Endothelial cell of umbilical vein (primary cell): ENCODE measurements around the gene DPYD. TPM values are rescaled to one million over a fixed set of nuclear protein-coding genes. Genes with fewer than 3 reads are reported as not detected.
A peak's percentile ranks its signal among the peaks of the same experiment; 100 is the strongest.

Experiments
- BruUV-seq: library from RNA; stranded (reverse); fragments of 400-500 nt; replicated peaks from 2 replicates; lab custom pipeline; 2021; lab: Mats Ljungman, UMichigan
- CTCF ChIA-PET: fragments of 300-600, 350-600 bp; sonication (Branson Sonifier 250); formaldehyde crosslinking; loops from one replicate; lab custom pipeline; 2021; ENCODE audit warnings: antibody characterized with exemption, inconsistent platforms; lab: Charles Lee
- POLR2A ChIA-PET: fragments of 300-600, 350-600 bp; sonication (Branson Sonifier 250); formaldehyde crosslinking; loops from one replicate; lab custom pipeline; 2021; ENCODE audit warnings: antibody characterized with exemption, inconsistent platforms; lab: Charles Lee
- DNase-seq: peaks from one replicate; pipeline ENCODE4 v3.0.0-alpha.2; 2011; ENCODE audit warnings: low read depth, low spot score
- FAIRE-seq: peaks from 2 replicates; lab custom pipeline; 2011; peaks lifted over from hg19 to GRCh38; lab: Jason Lieb, UNC
- H2AFZ ChIP-seq: 2 replicates; pipeline ENCODE4 v1.6.0; 2012; ENCODE audit warnings: low read depth, low read length, control low read depth, inconsistent platforms
- H3K27ac ChIP-seq: 2 replicates; pipeline ENCODE4 v1.5.1; 2011; ENCODE audit warnings: low read depth, mild to moderate bottlenecking, control low read depth, low read length, moderate library complexity; ENCODE audit not compliant: insufficient read depth
- H3K27me3 ChIP-seq, 2 experiments: 2 replicates each; pipeline versions ENCODE4 v1.6.0 to v1.6.1; 2011; ENCODE audit warnings: low read length in 2 of 2, mixed read lengths in 1 of 2; ENCODE audit not compliant: control insufficient read depth in 2 of 2, insufficient read depth in 2 of 2
- H3K36me3 ChIP-seq, 2 experiments: 2 replicates in 1 of 2; 3 replicates in 1 of 2; pipeline ENCODE4 v1.5.1; 2011; ENCODE audit warnings: low read length in 2 of 2, mild to moderate bottlenecking in 1 of 2, moderate library complexity in 1 of 2; ENCODE audit not compliant: control insufficient read depth in 2 of 2, insufficient read depth in 2 of 2; ENCODE audit errors: extremely low read depth in 1 of 2
- H3K4me1 ChIP-seq: 3 replicates; pipeline ENCODE4 v1.5.1; 2011; ENCODE audit warnings: mild to moderate bottlenecking, low read length; ENCODE audit not compliant: control insufficient read depth, insufficient read depth; ENCODE audit errors: extremely low read depth
- H3K4me2 ChIP-seq: 2 replicates; pipeline ENCODE4 v1.6.1; 2011; ENCODE audit warnings: low read length, control low read depth, mixed read lengths; ENCODE audit not compliant: insufficient read depth
- H3K4me3 ChIP-seq, 3 experiments: fragments of 200-600 bp in 1 of 3; sonication (generic), shearing (Covaris generic) in 1 of 3; replicated peaks in 1 of 3; 2 replicates each; pipeline ENCODE4 v1.5.1; 2011 to 2016; ENCODE audit warnings: control low read depth in 3 of 3, low read length in 3 of 3, mild to moderate bottlenecking in 2 of 3, inconsistent platforms in 1 of 3, low read depth in 1 of 3, moderate library complexity in 1 of 3; ENCODE audit not compliant: insufficient read depth in 1 of 3
- H3K79me2 ChIP-seq: 2 replicates; pipeline ENCODE4 v1.6.0; 2012; ENCODE audit warnings: low read length, inconsistent platforms; ENCODE audit not compliant: control insufficient read depth, insufficient read depth
- H3K9ac ChIP-seq: replicated peaks from 2 replicates; pipeline ENCODE3; 2011; ENCODE audit warnings: low read length, control low read depth; ENCODE audit not compliant: insufficient read depth; ENCODE audit errors: extremely low read depth
- H3K9me1 ChIP-seq: replicated peaks from 3 replicates; pipeline ENCODE4 v1.6.0; 2011; ENCODE audit warnings: mild to moderate bottlenecking, low read length; ENCODE audit not compliant: control insufficient read depth, insufficient read depth; ENCODE audit errors: extremely low read depth
- H3K9me3 ChIP-seq: replicated peaks from 2 replicates; pipeline ENCODE4 v1.5.1; 2012; ENCODE audit warnings: low read length, inconsistent platforms; ENCODE audit not compliant: control insufficient read depth, insufficient read depth
- H4K20me1 ChIP-seq: replicated peaks from 2 replicates; pipeline ENCODE3; 2011; ENCODE audit warnings: mild to moderate bottlenecking, low read length; ENCODE audit not compliant: control insufficient read depth, insufficient read depth; ENCODE audit errors: extremely low read depth
- EZH2 ChIP-seq: IDR thresholded peaks from 2 replicates; pipeline ENCODE4 v1.6.1; 2012; ENCODE audit warnings: borderline replicate concordance, low read depth, mild to moderate bottlenecking, moderate library complexity, low read length, inconsistent platforms; ENCODE audit not compliant: severe bottlenecking
- FOS ChIP-seq: IDR thresholded peaks from 2 replicates; pipeline ENCODE4 v1.6.1; 2011; ENCODE audit warnings: mild to moderate bottlenecking, low read length, moderate library complexity, borderline replicate concordance; ENCODE audit not compliant: insufficient read depth
- GATA2 ChIP-seq: IDR thresholded peaks from 2 replicates; pipeline ENCODE4 v1.7.0; 2011; ENCODE audit warnings: low read depth, mild to moderate bottlenecking, moderate library complexity, mixed read lengths, low read length; ENCODE audit not compliant: insufficient read length, insufficient read depth
- JUN ChIP-seq: IDR thresholded peaks from 2 replicates; pipeline ENCODE4 v1.6.1; 2011; ENCODE audit warnings: borderline replicate concordance, low read depth; ENCODE audit not compliant: insufficient read length, insufficient read depth
- MYC ChIP-seq: IDR thresholded peaks from one replicate; pipeline ENCODE4 v1.6.1; 2011; ENCODE audit warnings: mild to moderate bottlenecking, low read depth, low read length
- POLR2A ChIP-seq: IDR thresholded peaks from 2 replicates; pipeline ENCODE4 v1.6.1; 2012; ENCODE audit warnings: low read depth, mild to moderate bottlenecking, control low read depth, low read length
- POLR2AphosphoS5 ChIP-seq: IDR thresholded peaks from 2 replicates; pipeline ENCODE4 v1.6.1; 2012; ENCODE audit warnings: low read depth, mild to moderate bottlenecking, control low read depth, low read length, moderate library complexity; ENCODE audit not compliant: insufficient read depth
- dilution Hi-C: fragments of 300-500 bp; cut with MboI; formaldehyde crosslinking; loops from one replicate; pipeline ENCODE4 v1.15.0; 2019; ENCODE audit warnings: low sequenced_read_pairs; ENCODE audit not compliant: extremely low pct_ligation_motif_present
- intact Hi-C: fragments of 100-400 bp; cut with micrococcal nuclease; formaldehyde crosslinking; loops from one replicate; pipeline ENCODE4 v1.10.0; 2022
- polyA plus RNA-seq, 4 experiments: library from polyadenylated mRNA; depleted of rRNA in 3 of 4; stranded (reverse) in 3 of 4; unstranded in 1 of 4; fragments of >200 nt; gene quantifications; 2 replicates each; pipeline versions ENCODE4 v1.2.1 to v1.2.3, GENCODE V29; 2011 to 2012; ENCODE audit warnings: missing spikeins in 1 of 4
- total RNA-seq: library from RNA; stranded (reverse); gene quantifications from 2 replicates; pipeline ENCODE4 v1.2.3, GENCODE V29; 2021
- TF ChIP-seq, protein P1 (sequence below), 2 donors: IDR thresholded peaks; 1 replicate in 1 of 2; 2 replicates in 1 of 2; pipeline ENCODE4 v1.5.1; 2011; ENCODE audit warnings: low read length in 2 of 2, mild to moderate bottlenecking in 2 of 2, moderate library complexity in 2 of 2, control low read depth in 1 of 2, inconsistent platforms in 1 of 2, low read depth in 1 of 2; ENCODE audit not compliant: insufficient read depth in 1 of 2; ENCODE audit errors: extremely low read depth in 1 of 2
- TF ChIP-seq, protein P2 (sequence below): IDR thresholded peaks from 2 replicates; pipeline ENCODE4 v1.6.1; 2011; ENCODE audit not compliant: insufficient read depth, insufficient read length

DPYD gene
- total and polyA plus RNA-seq, 2 donors (not counting 3 experiments of a cell fraction or from before 2014, with no cell fraction given), result 4.6 to 15.1 TPM

DNA sequence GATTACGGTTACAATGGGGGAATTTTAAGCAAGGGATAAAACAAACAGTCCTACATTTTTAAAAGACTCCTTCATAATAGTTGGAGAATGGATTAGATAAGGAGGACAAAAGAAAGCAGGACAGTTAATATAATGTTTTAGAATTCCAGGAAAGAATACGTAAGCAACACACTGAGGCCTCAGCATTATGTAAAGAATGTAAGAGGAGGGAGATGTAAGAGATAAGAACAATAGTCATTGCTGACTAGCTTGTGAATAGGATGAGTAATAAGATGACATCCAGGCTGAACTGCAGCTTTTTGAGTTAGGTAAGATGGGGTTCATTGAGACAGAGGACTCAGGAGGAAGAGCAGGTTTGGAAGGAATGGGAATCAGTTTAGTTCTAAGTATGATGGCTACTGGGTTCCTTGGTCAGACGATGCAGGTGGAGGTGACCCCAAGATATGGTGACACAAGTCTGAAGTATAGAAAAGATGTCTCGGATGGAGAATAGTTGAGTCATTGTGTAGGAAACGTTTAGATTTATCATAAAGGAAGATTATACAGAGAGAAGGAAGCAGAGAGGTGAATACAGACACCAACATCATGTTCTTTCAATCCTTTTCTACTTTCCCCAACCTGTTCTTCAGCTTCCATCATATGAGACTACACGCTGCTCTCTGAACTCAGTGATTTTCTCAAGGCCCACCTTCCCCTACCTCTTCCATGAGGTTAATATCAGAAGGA lies 826.4 kb downstream of the DPYD start:
- TF ChIP-seq EZH2 (no peak), FOS (peak; percentile 70), GATA2 (peak; percentile 97), JUN (peak; percentile 27), MYC (no peak), POLR2A (no peak), POLR2AphosphoS5 (no peak)
- TF ChIP-seq, protein P1, sequence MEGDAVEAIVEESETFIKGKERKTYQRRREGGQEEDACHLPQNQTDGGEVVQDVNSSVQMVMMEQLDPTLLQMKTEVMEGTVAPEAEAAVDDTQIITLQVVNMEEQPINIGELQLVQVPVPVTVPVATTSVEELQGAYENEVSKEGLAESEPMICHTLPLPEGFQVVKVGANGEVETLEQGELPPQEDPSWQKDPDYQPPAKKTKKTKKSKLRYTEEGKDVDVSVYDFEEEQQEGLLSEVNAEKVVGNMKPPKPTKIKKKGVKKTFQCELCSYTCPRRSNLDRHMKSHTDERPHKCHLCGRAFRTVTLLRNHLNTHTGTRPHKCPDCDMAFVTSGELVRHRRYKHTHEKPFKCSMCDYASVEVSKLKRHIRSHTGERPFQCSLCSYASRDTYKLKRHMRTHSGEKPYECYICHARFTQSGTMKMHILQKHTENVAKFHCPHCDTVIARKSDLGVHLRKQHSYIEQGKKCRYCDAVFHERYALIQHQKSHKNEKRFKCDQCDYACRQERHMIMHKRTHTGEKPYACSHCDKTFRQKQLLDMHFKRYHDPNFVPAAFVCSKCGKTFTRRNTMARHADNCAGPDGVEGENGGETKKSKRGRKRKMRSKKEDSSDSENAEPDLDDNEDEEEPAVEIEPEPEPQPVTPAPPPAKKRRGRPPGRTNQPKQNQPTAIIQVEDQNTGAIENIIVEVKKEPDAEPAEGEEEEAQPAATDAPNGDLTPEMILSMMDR (IDR thresholded peaks at IDR 0.05; ENCODE audit: extremely low read depth in 1 of 2, insufficient read depth in 1 of 2, low read depth in 1 of 2, low read length in 2 of 2), result no peak
- TF ChIP-seq, protein P2, sequence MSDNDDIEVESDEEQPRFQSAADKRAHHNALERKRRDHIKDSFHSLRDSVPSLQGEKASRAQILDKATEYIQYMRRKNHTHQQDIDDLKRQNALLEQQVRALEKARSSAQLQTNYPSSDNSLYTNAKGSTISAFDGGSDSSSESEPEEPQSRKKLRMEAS, result no peak
- dilution Hi-C loops (no loop called here), intact Hi-C loops (loop anchor here (10.0 kb wide), 1 partner anchor 1400 kb away; no protein-coding TSS in a partner anchor)
- no TSS peak for BruUV-seq
- Histone ChIP-seq H3K4me1 (peaks cover 33% of the 10 kb centered on the region), H2AFZ (peak overlapping the region; percentile 60), H3K27ac (peak overlapping the region; percentile 70), H3K4me2 (peak overlapping the region; percentile 86), H3K36me3 (no peaks in the 10 kb centered on the region), H3K9me3 (no peaks in the 10 kb centered on the region), H3K9ac (peak overlapping the region; percentile 46), H3K79me2 (no peaks in the 10 kb centered on the region), H4K20me1 (no peaks in the 10 kb centered on the region), H3K4me3 (no peak overlapping the region), H3K9me1 (peaks cover 2% of the 10 kb centered on the region), H3K27me3 (no peaks in the 10 kb centered on the region)
- FAIRE-seq (peak; percentile 12), DNase-seq (peak; percentile 64)
- POLR2A ChIA-PET, result no interaction called here
- CTCF ChIA-PET, result interaction anchor here (1.6 to 3.3 kb wide), 3 partner anchors 9 to 44 kb away, joined by 5 to 9 read pairs (median 9); no protein-coding TSS in a partner anchor
